MM.1S (cell line): ENCODE measurements around the gene GYPC.

Experiments used
- DNase-seq: peaks from one replicate; pipeline ENCODE4 v3.0.0-alpha.2; 2015
- H2AFZ ChIP-seq: fragments of 300-600 bp; sonication (generic); 2 replicates; pipeline ENCODE4 v1.6.0; 2016; ENCODE audit warnings: antibody characterized with exemption, low read length
- H3F3A ChIP-seq: fragments of 300-600 bp; sonication (generic); 2 replicates; pipeline ENCODE4 v1.6.1; 2016; ENCODE audit warnings: mild to moderate bottlenecking, antibody characterized with exemption, low read length, moderate library complexity, mixed read lengths; ENCODE audit not compliant: insufficient read depth
- H3K27ac ChIP-seq: fragments of 300-600 bp; sonication (generic); 2 replicates; pipeline ENCODE4 v1.5.1; 2016; ENCODE audit warnings: mild to moderate bottlenecking, low read length
- H3K27me3 ChIP-seq: fragments of 300-600 bp; sonication (generic); replicated peaks from 2 replicates; pipeline ENCODE4 v1.6.0; 2016; ENCODE audit warnings: low read length; ENCODE audit not compliant: insufficient read depth
- H3K36me3 ChIP-seq: fragments of 300-600 bp; sonication (generic); replicated peaks from 2 replicates; pipeline ENCODE4 v1.6.1; 2016; ENCODE audit warnings: mild to moderate bottlenecking, low read length, mixed read lengths; ENCODE audit not compliant: insufficient read depth
- H3K4me1 ChIP-seq: fragments of 300-600 bp; sonication (generic); 2 replicates; pipeline ENCODE4 v1.6.1; 2016; ENCODE audit warnings: low read length, mixed read lengths
- H3K4me2 ChIP-seq: fragments of 300-600 bp; sonication (generic); 2 replicates; pipeline ENCODE4 v1.6.0; 2016; ENCODE audit warnings: low read depth, low read length
- H3K4me3 ChIP-seq: fragments of 300-600 bp; sonication (generic); 2 replicates; pipeline ENCODE4 v1.5.1; 2016; ENCODE audit warnings: low read length, mixed read lengths
- H3K79me2 ChIP-seq: fragments of 300-600 bp; sonication (generic); 2 replicates; pipeline ENCODE4 v1.6.1; 2016; ENCODE audit warnings: mixed run types, low read length, mixed read lengths
- H3K9ac ChIP-seq: fragments of 300-600 bp; sonication (generic); 2 replicates; pipeline ENCODE4 v1.6.1; 2016; ENCODE audit warnings: low read length, mixed read lengths
- H3K9me2 ChIP-seq: fragments of 300-600 bp; sonication (generic); replicated peaks from 2 replicates; pipeline ENCODE4 v1.6.1; 2016; ENCODE audit warnings: mild to moderate bottlenecking, low read length, mixed read lengths; ENCODE audit not compliant: insufficient read depth
- H3K9me3 ChIP-seq: fragments of 300-600 bp; sonication (generic); replicated peaks from 2 replicates; pipeline ENCODE4 v1.6.1; 2016; ENCODE audit warnings: mild to moderate bottlenecking, low read length, mixed read lengths; ENCODE audit not compliant: insufficient read depth
- H4K20me1 ChIP-seq: fragments of 300-600 bp; sonication (generic); 2 replicates; pipeline ENCODE4 v1.6.1; 2016; ENCODE audit warnings: mild to moderate bottlenecking, low read length, moderate library complexity, mixed read lengths; ENCODE audit not compliant: insufficient read depth
- EZH2 ChIP-seq: fragments of 300-600 bp; sonication (generic); optimal IDR thresholded peaks from 2 replicates; pipeline ENCODE3; 2017; ENCODE audit warnings: low read depth, mild to moderate bottlenecking, antibody characterized with exemption, low read length, mixed read lengths
- EZH2phosphoT487 ChIP-seq: fragments of 300-600 bp; sonication (generic); IDR thresholded peaks from 2 replicates; pipeline ENCODE4 v1.6.1; 2018; ENCODE audit warnings: antibody characterized with exemption, low read length
- TF ChIP-seq, protein P1 (sequence below): fragments of 300-600 bp; sonication (generic); IDR thresholded peaks from 2 replicates; pipeline ENCODE4 v1.5.1; 2016; ENCODE audit warnings: antibody characterized with exemption, low read length, mixed read lengths

The GYPC gene

GRCh38 chr2:126699716-126700581, 44.0 kb downstream of the GYPC start:
- Histone ChIP-seq H4K20me1 (no peaks in the 10 kb centered on the region), H3K9me3 (no peaks in the 10 kb centered on the region), H3K9ac (no peak overlapping the region), H3F3A (no peaks in the 10 kb centered on the region), H3K9me2 (no peaks in the 10 kb centered on the region), H3K4me1 (no peaks in the 10 kb centered on the region), H3K27me3 (no peaks in the 10 kb centered on the region), H3K79me2 (no peaks in the 10 kb centered on the region), H2AFZ (no peak overlapping the region), H3K36me3 (no peaks in the 10 kb centered on the region), H3K27ac (no peak overlapping the region), H3K4me2 (no peak overlapping the region), H3K4me3 (no peak overlapping the region)
- TF ChIP-seq, protein P1, sequence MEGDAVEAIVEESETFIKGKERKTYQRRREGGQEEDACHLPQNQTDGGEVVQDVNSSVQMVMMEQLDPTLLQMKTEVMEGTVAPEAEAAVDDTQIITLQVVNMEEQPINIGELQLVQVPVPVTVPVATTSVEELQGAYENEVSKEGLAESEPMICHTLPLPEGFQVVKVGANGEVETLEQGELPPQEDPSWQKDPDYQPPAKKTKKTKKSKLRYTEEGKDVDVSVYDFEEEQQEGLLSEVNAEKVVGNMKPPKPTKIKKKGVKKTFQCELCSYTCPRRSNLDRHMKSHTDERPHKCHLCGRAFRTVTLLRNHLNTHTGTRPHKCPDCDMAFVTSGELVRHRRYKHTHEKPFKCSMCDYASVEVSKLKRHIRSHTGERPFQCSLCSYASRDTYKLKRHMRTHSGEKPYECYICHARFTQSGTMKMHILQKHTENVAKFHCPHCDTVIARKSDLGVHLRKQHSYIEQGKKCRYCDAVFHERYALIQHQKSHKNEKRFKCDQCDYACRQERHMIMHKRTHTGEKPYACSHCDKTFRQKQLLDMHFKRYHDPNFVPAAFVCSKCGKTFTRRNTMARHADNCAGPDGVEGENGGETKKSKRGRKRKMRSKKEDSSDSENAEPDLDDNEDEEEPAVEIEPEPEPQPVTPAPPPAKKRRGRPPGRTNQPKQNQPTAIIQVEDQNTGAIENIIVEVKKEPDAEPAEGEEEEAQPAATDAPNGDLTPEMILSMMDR, result no peak
- TF ChIP-seq EZH2phosphoT487, result no peak
- DNase-seq, result no peak

DNA sequence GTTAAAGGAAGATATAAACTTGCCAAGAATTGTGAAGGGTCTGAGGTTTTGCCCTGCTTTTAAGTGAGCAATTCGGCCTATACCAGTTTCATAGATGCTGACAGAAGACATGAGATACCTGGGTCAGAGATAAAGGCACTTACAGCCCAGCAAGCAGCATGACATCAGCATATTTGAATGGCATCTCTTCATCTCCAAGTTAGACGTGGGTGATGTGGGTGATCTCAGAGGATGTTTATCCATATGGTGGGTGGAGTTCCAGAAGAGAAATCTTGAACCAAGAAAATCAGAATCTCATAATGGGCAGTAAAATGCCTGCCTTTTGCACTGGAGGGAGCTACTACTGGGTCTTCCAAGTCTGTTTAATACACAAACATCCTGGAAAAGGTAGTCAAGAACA, 44.7 kb downstream of the GYPC start:
- Histone ChIP-seq H4K20me1 (no peaks in the 10 kb centered on the region), H3K4me3 (no peak overlapping the region), H3K4me1 (no peaks in the 10 kb centered on the region), H3K9me3 (no peaks in the 10 kb centered on the region), H3K27me3 (no peaks in the 10 kb centered on the region), H3K27ac (no peak overlapping the region), H3F3A (no peaks in the 10 kb centered on the region), H3K9ac (no peak overlapping the region), H3K36me3 (no peaks in the 10 kb centered on the region), H3K4me2 (no peak overlapping the region), H3K79me2 (no peaks in the 10 kb centered on the region), H2AFZ (no peak overlapping the region), H3K9me2 (no peaks in the 10 kb centered on the region)
- TF ChIP-seq EZH2, result no peak
- TF ChIP-seq, protein P1, result no peak
- TF ChIP-seq EZH2phosphoT487, result no peak
- no peak for DNase-seq

DNA sequence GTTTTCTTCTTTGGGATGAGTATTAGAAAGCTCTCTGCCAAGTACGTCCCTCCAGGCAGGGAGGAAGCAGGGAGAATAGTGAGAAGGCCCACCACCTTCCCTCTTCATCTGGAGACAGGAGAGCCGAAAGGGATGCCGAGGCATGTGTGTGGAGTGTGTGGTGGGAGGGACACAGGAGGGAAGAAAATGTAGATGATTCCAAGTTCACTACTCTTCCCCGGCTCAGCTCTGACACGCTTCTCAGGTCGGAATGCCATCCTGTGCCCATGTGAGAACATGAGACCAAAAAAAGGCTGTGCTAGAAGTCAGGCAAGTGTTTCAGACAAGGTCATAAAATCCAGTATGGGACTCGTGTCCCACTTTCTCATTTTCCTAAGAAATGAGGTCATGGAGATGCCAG, 47.4 kb downstream of the GYPC start:
- Histone ChIP-seq H3K4me2 (no peak overlapping the region), H3K36me3 (no peaks in the 10 kb centered on the region), H4K20me1 (no peaks in the 10 kb centered on the region), H2AFZ (no peak overlapping the region), H3K27me3 (no peaks in the 10 kb centered on the region), H3K27ac (no peak overlapping the region), H3K9me3 (no peaks in the 10 kb centered on the region), H3K4me1 (no peaks in the 10 kb centered on the region), H3K79me2 (no peaks in the 10 kb centered on the region), H3F3A (no peaks in the 10 kb centered on the region), H3K9ac (no peak overlapping the region), H3K9me2 (no peaks in the 10 kb centered on the region), H3K4me3 (no peak overlapping the region)
- DNase-seq, result no peak
- no peak for TF ChIP-seq EZH2
- TF ChIP-seq, protein P1, result no peak
- no peak for TF ChIP-seq EZH2phosphoT487
